DND-41 (cell line): ENCODE measurements around the gene SLC2A13.

Source experiments
- CTCF ChIP-seq: IDR thresholded peaks from 2 replicates; pipeline ENCODE4 v1.5.1; 2012; ENCODE audit warnings: borderline replicate concordance, low read length, moderate library complexity, mild to moderate bottlenecking; ENCODE audit not compliant: poor library complexity, severe bottlenecking; ENCODE audit errors: extremely low read depth
- EZH2 ChIP-seq: IDR thresholded peaks from 3 replicates; pipeline ENCODE4 v1.6.1; 2012; ENCODE audit warnings: borderline replicate concordance, low read depth, mild to moderate bottlenecking, moderate library complexity, low read length, inconsistent platforms; ENCODE audit not compliant: severe bottlenecking

GRCh38 chr12:39815746-39816145, 290.1 kb downstream of the SLC2A13 start:
- TF ChIP-seq CTCF (no peak), EZH2 (no peak)
